NK-92 (cell line): ENCODE data around the gene UBR2.

Experiments used
- DNase-seq: peaks from one replicate; lab custom pipeline; 2025; ENCODE audit not compliant: unreplicated experiment; lab: John Stamatoyannopoulos, UW

Gene UBR2

DNA sequence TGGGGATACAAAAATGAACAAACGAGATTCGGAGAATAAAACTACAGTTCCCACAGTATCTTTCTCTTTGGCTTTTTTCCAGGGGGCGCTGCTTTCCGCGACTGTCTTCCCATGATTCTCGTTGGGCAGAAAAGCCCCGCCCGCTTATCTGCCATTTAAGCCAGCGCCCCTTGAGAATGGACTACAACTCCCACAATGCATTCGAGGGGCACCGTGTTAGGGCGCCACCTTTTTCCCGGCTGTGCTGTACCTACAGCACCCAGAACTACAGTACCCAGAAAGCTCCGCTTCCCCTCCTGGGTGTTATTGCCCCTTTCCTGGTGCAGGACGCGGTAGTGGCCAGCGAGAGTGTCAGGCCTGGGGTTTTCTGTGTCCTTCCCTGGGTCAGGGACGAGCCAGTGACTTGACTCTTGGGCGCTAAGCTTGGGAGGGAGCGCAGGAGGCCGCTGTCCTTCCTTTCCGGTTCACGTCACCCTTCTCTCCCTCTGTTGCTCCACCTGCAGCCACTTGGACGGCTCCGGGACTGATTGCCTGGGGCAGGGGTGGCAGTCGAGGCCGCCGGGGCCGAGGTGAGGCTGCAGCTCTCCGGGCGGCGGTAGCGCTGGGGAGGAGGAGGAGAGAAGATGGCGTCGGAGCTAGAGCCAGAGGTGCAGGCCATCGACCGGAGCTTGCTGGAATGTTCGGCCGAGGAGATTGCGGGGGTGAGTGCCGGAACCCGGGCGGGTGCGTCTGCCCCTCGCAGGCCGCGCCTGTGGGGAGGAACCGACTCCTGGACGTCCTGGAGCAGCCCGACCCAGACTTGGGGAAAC, at the start of gene UBR2:
UBR2 (plus strand) TSS at position 333 of the 809 bp plus-strand sequence; CDS start at position 624, 291 bp downstream.
- DNase-seq, result peak; percentile 40

- DNase-seq, result no peak
Measured at GRCh38 chr6:42514745-42515144, 49.1 kb upstream of the UBR2 start.

- DNase-seq, result no peak
Measured at GRCh38 chr6:42519779-42520178, 44.0 kb upstream of the UBR2 start.

DNA sequence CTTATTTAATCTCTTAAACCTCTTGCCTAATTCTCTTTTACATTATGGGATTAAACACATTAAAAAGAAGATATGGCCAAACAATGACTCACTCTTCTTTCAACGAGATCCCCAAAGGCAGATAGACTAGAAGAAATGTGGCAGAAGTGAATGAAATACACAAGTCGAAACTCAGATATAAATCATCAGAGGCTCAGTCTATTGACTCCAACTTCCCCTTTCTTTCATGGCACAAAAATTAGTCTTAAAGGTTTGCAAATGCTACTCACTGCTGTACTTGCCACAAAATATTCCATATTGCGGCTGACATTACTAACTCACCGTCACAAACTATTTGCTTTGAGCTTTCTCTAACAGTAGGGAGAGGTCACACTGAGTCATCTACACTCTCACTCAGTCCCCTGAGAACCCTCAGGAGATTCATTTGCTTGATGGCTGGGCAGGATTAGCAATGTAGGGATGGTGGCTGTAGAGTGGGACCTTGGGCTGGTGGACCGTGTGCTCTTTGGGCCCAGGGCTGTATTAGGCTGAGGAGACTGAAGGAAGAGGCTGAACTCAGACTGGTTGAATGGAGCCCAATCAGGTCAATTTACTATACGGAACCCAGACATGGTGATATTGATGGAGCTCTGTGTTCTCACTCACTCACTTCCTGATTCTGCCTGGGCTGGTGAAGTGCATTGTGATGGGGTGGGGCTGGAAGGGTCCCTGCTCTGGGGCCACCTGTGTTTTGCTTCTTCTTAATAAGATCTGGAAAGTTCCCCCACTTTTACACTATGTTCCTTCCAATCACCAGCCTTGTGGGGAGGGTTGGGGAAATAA, 42.8 kb upstream of the UBR2 start:
- no peak for DNase-seq

DNA sequence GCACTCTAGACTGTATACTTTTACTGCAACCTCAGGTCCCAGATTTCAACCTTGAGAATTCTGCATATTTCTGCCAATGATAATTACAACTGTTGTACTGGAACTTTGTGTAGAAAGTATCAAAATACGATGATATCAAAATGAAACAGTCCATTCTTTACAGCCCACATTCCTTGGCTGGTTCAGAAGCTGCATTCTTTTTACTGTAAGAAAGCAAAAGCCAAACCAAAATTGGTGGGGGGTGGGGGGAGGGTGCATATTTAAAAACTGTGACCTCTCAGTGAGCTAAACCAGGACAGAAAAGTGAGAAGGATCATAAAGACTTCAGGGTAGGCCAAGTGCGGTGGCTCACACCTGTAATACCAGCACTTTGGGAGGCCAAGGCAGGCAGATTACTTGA, 41.8 kb upstream of the UBR2 start:
- no peak for DNase-seq

DNA sequence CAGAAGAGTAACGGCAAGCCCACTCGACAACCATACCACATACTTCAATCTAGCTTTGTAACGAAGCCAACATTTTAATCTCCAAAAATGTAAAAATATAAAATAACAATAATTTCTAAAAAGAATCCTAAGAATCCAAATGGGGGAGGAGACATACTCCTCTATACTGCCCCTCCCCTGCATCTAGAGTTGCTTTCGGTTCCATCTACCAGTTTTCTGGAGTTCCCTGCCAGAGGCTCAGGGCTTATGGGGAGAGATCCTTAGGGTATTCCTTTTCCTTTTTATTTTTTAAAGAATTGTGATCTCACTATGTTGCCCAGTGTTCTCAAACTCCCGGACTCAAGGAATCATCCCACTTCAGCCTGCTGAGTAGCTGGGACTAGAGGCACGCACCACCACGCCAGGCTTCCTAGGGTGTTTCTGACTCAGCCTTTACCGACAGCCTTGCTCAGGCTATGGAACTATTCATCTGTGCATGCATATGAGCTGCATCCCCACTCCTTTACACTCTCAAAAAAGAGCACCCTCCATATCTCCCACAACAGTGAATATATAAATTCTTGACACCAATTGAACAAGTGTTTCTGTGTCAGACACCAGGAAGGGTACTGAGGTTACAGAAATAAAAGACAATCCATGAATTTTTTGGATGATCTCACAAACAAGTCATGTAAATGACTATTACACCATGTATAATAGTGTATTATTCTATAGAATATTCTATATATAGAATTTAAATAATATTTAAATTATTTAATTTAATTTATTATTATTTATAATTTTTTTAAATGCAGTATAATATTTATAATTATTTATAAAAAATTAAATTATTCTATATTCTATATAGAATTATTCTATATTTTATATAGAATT, 40.7 kb upstream of the UBR2 start:
- DNase-seq, result no peak

DNA sequence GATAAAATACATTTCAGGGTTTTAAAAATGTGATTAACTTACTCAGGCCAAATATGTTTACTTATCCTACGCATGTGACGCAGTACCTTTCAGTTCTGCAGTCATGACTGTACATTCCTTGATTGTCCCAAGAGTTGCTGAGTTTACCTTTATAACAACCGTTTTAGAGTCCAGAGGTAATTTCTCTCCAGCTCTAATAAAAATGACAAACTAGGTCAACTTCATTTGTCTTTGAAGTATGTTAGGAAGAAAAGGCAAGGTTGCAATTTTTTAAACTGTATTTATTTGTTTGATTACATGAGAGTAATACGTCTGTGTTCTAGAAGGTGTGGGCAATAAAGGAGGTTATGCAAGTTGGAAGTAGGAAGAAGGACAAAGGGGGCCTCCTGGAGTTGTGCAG, 38.6 kb upstream of the UBR2 start:
- DNase-seq, result no peak

- DNase-seq, result no peak
Measured at GRCh38 chr6:42526616-42527015, 37.2 kb upstream of the UBR2 start.

GRCh38 chr6:42527204-42527603, 36.6 kb upstream of the UBR2 start:
- DNase-seq, result no peak

DNA sequence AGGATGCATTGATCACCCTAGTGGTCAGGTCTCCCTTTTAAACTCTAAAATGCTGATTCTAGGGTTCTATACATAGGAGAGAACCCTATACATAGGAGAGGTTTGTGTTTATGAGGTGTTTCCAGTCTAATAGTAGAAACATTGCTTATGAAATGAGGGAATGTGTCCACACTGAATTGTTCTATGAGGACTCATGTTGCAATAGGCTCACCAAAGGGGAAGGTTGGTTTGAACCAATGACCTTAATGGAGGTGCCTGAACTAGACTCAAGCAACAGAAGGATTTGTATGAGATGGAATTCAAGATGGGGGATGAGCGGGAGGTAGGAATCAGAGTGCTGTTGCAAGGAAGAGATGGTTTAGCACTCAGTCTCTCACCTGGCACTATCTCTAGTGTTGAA, 33.5 kb upstream of the UBR2 start:
- no peak for DNase-seq

- DNase-seq, result no peak
Measured at GRCh38 chr6:42530751-42531150, 33.1 kb upstream of the UBR2 start.

- no peak for DNase-seq
Measured at GRCh38 chr6:42532038-42532669, 31.7 kb upstream of the UBR2 start.

GRCh38 chr6:42533794-42534193, 30.0 kb upstream of the UBR2 start:
- DNase-seq, result no peak

DNA sequence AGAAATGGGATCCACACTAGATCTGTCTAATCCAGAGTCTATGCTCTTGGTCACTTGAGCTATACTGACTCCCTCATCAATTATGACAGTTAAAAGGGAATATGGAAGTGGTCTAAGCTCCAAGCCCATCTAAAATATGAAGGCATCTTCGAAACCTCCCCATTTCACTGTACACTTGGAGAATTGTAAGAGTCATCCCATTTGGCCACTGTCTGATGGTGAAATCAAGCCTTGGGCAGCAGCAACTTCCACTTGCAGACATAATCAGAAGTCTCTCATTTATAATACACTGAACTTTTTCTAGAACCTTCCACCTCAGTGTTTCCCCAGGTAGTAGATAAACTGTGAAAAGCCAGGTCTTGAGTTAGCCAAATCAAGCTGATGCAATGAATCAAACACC, 26.3 kb upstream of the UBR2 start:
- no peak for DNase-seq

DNA sequence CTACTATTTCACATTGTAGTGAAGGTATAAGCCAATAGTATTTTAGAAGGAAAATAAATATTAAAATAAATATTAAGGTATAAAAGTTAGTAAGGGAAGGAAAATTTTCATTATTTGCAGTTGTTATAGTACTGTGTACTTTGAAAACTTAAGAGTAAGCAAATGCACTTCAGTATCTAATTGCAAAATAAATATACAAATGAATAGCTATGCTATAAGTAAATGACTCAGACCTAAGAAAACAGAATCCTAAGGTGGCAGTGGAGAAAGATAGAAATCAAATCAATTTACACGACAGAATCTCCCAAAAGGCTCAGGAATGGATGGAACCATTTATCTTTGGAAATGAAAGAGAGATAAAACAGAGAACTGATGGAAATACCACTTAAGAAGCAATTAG, 24.7 kb upstream of the UBR2 start:
- no peak for DNase-seq

DNA sequence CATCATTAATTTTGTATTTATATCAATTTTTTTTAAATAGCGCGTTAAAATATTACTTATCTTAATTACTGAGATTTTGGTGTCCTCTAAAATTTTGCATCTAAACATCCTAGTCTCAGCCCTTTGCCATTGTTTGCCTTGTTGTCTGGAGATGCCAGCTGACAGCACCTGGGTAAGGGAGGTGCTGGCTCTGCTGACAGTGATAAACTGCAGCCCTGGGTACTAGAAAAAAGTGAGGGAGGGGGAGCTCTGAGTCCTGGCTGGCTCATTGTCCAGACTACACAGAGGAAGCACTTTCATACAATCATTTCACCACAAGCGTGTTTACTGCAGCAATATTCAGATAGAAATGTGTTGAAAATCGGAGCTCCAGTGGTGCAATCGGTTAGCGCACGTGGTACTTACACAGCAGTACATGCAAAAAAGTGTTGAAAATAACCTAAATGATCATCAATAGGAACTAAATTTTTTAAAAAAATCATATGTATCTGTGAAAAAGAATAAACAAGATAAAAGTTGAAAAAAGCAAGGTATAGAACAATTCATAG, 18.5 kb upstream of the UBR2 start:
- DNase-seq, result no peak

GRCh38 chr6:42547407-42548329, 16.2 kb upstream of the UBR2 start:
- DNase-seq, result peak; percentile 12

DNA sequence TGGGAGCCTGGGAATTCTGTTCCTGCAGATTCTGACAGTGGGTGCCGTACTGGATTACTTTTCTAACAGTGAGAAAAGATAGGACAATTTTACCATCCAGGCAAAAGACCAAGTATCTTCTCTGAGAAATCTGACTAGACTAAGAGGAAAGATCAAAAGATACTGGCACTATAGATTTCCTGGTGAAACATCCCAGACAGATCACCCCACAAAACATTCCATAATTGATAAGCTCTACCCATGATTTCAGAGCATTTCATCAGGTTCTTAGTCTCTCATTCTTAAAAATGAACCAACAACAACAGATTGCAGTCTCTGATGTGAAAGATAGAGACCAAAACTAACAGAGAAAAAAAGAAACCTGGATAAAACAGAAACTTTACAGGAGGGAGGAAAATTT, 13.6 kb upstream of the UBR2 start:
- DNase-seq, result no peak

GRCh38 chr6:42551217-42551616, 12.6 kb upstream of the UBR2 start:
- DNase-seq, result no peak

GRCh38 chr6:42552380-42552779, 11.4 kb upstream of the UBR2 start:
- no peak for DNase-seq
